ENCODE measurements around the gene LPGAT1.

Gene LPGAT1

DNA sequence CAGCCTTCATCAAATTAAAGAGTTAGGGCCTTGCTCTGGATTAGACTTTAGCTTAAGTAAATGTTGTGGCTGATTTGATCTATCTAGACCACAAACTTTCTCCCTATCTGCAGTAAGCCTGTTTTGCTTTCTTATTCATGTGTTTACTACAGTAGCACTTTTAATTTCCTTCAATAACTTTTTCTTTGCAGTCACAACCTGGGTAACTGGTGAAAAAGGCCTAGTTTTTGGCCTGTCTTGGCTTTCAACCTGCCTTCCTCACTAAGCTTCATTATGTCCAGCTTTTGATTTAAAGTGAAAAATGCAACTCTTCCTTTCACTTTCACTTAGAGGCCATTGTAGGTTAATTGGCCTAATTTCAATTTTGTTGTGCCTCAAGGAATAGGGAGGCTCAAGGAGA, 12.5 kb upstream of the LPGAT1 start:
- H3K9me3 ChIP-seq (ENCODE audit: control insufficient read depth, low read length): no peaks in the 10 kb centered on the region
- H3K36me3 ChIP-seq (ENCODE audit: control insufficient read depth, insufficient read depth, low read length): no peaks in the 10 kb centered on the region
- no peak overlapping the region for H3K4me3 ChIP-seq (ENCODE audit: low read length)
- no peaks in the 10 kb centered on the region for H3K27me3 ChIP-seq (ENCODE audit: control insufficient read depth, insufficient read depth, low read length)
- no peak overlapping the region for H3K9ac ChIP-seq (ENCODE audit: low read length)
- no peaks in the 10 kb centered on the region for H3K4me1 ChIP-seq (ENCODE audit: control insufficient read depth, insufficient read depth, low read length)

DNA sequence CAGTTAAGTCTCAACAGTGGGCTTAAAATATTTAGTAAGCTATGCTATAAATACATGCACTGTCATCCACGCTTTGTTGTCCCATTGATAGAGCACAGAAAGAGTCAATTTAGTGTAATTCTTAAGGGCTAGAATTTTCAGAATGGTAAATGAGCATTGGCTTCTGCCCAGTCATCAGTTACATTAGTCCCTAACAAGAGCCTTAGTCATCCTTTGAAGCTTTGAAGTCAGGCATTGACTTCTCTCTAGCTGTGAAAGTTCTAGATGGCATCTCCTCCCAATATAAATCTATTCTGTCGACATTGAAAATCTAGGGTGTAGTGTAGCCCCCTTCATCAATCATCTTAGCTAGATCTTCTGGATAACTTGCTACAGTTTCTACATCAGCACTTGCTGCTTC, 12.0 kb upstream of the LPGAT1 start:
- H3K9ac ChIP-seq (ENCODE audit: low read length): no peak overlapping the region
- no peaks in the 10 kb centered on the region for H3K9me3 ChIP-seq (ENCODE audit: control insufficient read depth, low read length)
- no peaks in the 10 kb centered on the region for H3K36me3 ChIP-seq (ENCODE audit: control insufficient read depth, insufficient read depth, low read length)
- H3K4me3 ChIP-seq (ENCODE audit: low read length): no peak overlapping the region
- no peaks in the 10 kb centered on the region for H3K4me1 ChIP-seq (ENCODE audit: control insufficient read depth, insufficient read depth, low read length)
- no peaks in the 10 kb centered on the region for H3K27me3 ChIP-seq (ENCODE audit: control insufficient read depth, insufficient read depth, low read length)

DNA sequence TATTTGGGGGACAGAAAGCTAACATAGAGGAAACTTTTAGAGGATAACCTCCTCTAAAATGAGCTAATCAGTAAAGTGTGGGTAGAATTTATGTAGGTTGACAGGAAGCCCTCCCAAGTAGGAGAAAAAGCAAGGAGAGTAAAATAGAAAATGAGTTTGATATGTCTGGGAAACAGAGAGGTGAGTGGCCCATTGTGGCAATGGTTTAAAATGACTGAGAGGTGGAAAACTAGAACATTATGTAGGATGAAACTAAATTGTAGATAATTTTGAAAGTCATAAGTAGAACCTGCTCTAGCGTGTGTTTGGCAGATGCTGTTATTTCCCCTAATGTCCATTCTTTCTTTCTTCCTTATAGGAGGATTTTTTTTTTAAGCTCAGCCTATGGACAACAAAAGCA, 8.5 kb upstream of the LPGAT1 start:
- H3K27me3 ChIP-seq (ENCODE audit: control insufficient read depth, insufficient read depth, low read length): no peaks in the 10 kb centered on the region
- H3K36me3 ChIP-seq (ENCODE audit: control insufficient read depth, insufficient read depth, low read length): no peaks in the 10 kb centered on the region
- no peak overlapping the region for H3K4me3 ChIP-seq (ENCODE audit: low read length)
- H3K4me1 ChIP-seq (ENCODE audit: control insufficient read depth, insufficient read depth, low read length): no peaks in the 10 kb centered on the region
- no peaks in the 10 kb centered on the region for H3K9me3 ChIP-seq (ENCODE audit: control insufficient read depth, low read length)
- no peak overlapping the region for H3K9ac ChIP-seq (ENCODE audit: low read length)

DNA sequence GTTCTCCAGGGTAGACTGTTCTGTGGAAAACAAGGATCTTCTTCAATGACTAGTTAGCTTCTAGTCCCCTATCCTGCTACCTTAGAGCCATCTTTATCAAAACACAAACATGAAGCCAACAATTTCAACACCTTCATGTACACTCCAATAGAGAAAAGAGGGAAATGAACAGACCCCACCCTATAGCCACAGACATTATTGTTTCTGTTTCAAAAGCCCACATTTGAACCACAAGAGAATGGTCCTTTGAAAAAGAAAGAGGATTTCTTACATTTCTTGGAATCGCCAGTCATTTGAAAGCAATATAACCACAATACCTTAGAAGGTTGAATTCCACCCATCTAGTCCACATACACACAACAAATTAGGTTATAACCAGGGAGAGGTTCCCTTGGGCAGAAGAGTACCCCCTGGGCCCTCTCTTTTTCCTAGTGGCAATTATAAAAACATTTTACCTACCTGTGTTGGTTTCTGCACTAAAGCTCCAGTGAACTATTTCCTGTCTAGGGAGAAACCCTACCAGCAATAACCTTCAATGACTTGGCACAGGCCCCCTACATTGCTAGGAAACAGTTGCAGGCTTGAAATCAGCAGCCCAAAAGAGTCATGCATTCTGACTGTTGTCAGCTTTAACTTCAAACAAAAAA, 2.7 kb upstream of the LPGAT1 start:
- H3K9ac ChIP-seq (ENCODE audit: low read length): no peak overlapping the region
- H3K4me1 ChIP-seq (ENCODE audit: control insufficient read depth, insufficient read depth, low read length): no peaks in the 10 kb centered on the region
- H3K27me3 ChIP-seq (ENCODE audit: control insufficient read depth, insufficient read depth, low read length): no peaks in the 10 kb centered on the region
- no peaks in the 10 kb centered on the region for H3K36me3 ChIP-seq (ENCODE audit: control insufficient read depth, insufficient read depth, low read length)
- no peaks in the 10 kb centered on the region for H3K9me3 ChIP-seq (ENCODE audit: control insufficient read depth, low read length)
- H3K4me3 ChIP-seq (ENCODE audit: low read length): no peak overlapping the region

DNA sequence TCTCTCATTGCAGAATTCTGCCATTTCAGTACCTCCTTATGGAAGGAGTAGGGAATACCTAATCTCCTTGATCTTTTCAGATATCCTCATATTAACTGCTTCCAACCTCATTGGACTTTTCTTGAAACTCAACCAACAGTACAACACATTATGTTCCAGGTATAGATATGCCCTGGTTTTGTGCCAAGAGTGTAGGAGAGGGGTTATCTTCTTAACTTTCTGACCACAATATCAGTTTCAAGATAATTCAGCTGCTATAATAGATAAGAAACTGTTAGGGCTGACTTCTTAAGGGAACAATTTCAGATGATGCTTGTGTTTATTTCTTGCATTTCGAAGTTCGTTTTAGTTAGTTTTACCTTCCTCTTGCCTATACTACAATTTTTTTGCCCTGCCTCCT, 2.1 kb upstream of the LPGAT1 start:
- Histone ChIP-seq H3K27me3 (ENCODE audit: control insufficient read depth, insufficient read depth, low read length) (no peaks in the 10 kb centered on the region), H3K4me1 (ENCODE audit: control insufficient read depth, insufficient read depth, low read length) (no peaks in the 10 kb centered on the region), H3K9me3 (ENCODE audit: control insufficient read depth, low read length) (no peaks in the 10 kb centered on the region)

DNA sequence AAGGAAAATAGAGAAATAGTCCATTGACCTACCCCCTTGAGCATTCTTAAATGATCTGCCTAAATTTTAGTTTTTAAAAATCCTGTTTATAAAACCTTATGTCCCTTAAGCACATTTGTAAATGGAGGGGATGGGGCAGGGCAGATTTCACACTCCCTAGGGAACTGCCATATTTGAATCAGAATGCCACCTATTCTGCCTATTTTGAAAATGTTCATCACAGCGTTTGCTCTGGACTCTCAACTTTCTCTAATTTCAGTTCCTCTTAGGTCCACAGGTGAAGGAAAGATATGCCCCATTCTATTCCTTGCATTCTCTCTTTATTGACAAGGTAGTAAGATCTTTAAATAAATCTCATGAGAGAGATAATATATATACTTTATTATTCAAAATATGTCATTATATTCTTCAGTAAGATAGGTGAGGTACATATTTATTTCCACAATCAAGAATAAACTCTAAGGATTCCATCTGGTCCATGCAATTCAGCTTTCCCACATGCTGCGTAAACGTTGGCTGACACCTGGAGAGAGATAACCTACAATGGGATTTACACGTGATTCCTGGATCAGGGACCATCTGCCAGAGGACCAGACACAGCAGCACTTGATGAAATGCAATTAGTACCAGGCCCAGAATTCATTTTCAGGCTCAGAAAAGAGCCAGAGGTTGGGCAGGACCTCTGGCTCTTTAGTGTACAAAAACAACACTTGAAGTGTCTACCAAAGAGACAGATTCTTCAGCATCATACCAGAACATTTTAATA, 1.2 kb upstream of the LPGAT1 start:
- H3K9me3 ChIP-seq (ENCODE audit: control insufficient read depth, low read length): no peaks in the 10 kb centered on the region
- H3K4me3 ChIP-seq (ENCODE audit: low read length): no peak overlapping the region
- no peak overlapping the region for H3K9ac ChIP-seq (ENCODE audit: low read length)
- no peaks in the 10 kb centered on the region for H3K4me1 ChIP-seq (ENCODE audit: control insufficient read depth, insufficient read depth, low read length)
- H3K36me3 ChIP-seq (ENCODE audit: control insufficient read depth, insufficient read depth, low read length): no peaks in the 10 kb centered on the region
- H3K27me3 ChIP-seq (ENCODE audit: control insufficient read depth, insufficient read depth, low read length): no peaks in the 10 kb centered on the region

More for the DNA sequence above, 2.1 kb upstream of the LPGAT1 start:
- Histone ChIP-seq H3K36me3 (ENCODE audit: control insufficient read depth, insufficient read depth, low read length) (no peaks in the 10 kb centered on the region), H3K9ac (ENCODE audit: low read length) (no peak overlapping the region), H3K4me3 (ENCODE audit: low read length) (no peak overlapping the region)

DNA sequence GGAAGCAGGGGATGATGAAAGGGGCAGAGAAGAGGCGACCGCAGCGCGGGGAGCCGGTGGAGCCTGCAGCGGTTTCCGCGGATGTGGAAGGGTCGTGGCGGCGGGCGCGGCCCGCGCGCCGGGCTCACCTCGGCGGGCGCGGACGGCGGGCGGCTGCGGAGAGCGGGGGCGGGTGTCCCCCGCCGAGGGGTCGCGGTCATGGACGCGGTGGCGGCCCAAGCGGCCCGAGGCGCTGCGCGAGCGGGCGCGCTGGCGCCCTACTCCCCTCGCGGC, 572 bp downstream of the LPGAT1 start:
- H3K4me1 ChIP-seq (ENCODE audit: control insufficient read depth, insufficient read depth, low read length): no peaks in the 10 kb centered on the region

DNA sequence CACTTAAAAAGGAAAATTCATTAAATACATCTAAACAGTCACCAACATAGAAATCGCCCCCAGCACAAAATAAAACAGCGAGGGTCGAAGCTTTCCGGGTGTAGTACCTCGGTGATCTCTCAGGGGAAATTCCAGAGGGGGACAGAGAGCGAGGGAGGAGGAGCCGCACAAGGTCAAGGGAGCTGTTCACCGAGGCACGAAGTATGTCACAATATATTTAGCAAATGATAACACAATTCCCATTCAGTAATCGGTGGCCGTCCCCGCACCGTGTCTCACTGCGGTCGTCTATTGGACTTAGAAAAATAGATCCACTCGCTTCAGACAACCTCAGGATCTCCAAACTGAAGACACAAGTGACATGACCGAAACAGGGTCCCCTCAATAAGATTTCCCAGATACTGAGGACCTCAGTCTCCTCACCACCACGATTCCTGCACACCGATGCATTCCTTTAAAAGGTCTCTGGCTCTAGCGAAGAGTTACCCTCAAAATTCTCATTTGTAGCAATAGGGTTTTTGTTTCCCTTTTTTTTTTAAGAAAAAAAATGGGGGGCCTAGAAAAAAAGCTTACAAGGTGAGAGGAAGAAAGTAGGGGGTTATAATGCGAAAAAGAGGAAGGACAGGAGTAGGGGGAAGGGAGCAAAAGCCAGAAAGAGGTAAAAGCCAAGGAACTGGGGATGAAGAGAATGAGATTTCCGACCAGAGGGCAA, 1.1 kb downstream of the LPGAT1 start:
- H3K4me3 ChIP-seq (ENCODE audit: low read length): peak overlapping the region; percentile 12
- no peaks in the 10 kb centered on the region for H3K27me3 ChIP-seq (ENCODE audit: control insufficient read depth, insufficient read depth, low read length)
- H3K36me3 ChIP-seq (ENCODE audit: control insufficient read depth, insufficient read depth, low read length): no peaks in the 10 kb centered on the region
- H3K9me3 ChIP-seq (ENCODE audit: control insufficient read depth, low read length): no peaks in the 10 kb centered on the region
- H3K9ac ChIP-seq (ENCODE audit: low read length): peak overlapping the region; percentile 60
- no peaks in the 10 kb centered on the region for H3K4me1 ChIP-seq (ENCODE audit: control insufficient read depth, insufficient read depth, low read length)

More for the DNA sequence above, 572 bp downstream of the LPGAT1 start:
- Histone ChIP-seq H3K4me3 (ENCODE audit: low read length) (peak overlapping the region; percentile 12), H3K9me3 (ENCODE audit: control insufficient read depth, low read length) (no peaks in the 10 kb centered on the region), H3K27me3 (ENCODE audit: control insufficient read depth, insufficient read depth, low read length) (no peaks in the 10 kb centered on the region), H3K36me3 (ENCODE audit: control insufficient read depth, insufficient read depth, low read length) (no peaks in the 10 kb centered on the region), H3K9ac (ENCODE audit: low read length) (peak overlapping the region; percentile 60)

DNA sequence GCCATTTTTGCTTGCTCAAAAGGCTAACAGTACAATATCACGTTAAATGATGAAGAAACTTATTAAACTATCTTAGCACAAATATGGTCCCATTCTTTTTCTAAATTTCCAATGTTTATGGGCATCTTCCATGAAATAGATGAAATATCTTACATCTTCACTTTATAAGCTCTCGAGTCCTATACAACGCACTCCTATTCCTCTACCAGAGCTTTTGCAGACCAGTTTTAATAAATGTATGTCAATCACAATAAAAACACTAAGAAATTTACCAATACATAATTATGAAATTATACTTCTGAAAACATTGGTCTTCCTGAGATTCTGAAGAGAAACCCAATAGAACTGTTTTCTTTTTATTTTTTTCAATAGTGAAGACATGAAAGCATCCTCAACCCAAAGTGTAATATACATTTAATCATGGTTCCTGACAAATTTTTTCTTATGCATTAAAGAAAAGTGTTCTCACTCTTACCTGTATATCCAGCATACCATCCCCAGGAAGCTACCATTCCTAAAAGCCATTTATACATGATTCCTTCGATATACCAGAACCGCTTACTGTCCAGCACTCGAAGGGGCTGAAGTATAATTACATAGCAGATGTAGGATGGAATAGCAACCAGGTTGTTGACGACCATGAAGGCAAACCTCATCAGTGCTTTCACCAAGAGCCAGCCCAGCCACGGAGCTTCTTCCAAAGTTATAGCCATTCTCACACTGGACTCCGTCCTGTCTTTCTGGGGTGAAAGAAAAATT, 1.8 kb downstream of the LPGAT1 start:
- H3K9ac ChIP-seq (ENCODE audit: low read length): no peak overlapping the region
- H3K4me3 ChIP-seq (ENCODE audit: low read length): no peak overlapping the region
- no peaks in the 10 kb centered on the region for H3K36me3 ChIP-seq (ENCODE audit: control insufficient read depth, insufficient read depth, low read length)
- no peaks in the 10 kb centered on the region for H3K27me3 ChIP-seq (ENCODE audit: control insufficient read depth, insufficient read depth, low read length)
- no peaks in the 10 kb centered on the region for H3K9me3 ChIP-seq (ENCODE audit: control insufficient read depth, low read length)
- H3K4me1 ChIP-seq (ENCODE audit: control insufficient read depth, insufficient read depth, low read length): no peaks in the 10 kb centered on the region

DNA sequence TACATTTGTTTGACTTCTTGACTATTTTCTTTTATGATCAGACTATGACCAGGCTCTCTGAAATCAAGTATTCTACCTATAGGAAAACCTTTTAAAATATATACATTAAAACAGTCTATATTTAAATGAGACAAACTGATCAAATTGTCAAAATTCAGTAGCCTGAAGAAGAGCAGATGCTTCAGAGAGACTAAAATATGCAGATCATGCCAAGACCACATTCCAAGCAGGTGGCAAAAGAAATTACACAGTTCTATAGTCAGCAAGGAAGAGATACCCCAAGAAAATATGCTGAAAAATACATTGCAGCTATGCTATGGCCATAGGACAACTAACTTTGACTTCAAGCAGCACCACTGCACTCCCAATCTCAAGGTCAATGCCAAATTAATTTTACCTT, 3.5 kb downstream of the LPGAT1 start:
- Histone ChIP-seq H3K4me1 (ENCODE audit: control insufficient read depth, insufficient read depth, low read length) (peaks cover 4% of the 10 kb centered on the region), H3K36me3 (ENCODE audit: control insufficient read depth, insufficient read depth, low read length) (no peaks in the 10 kb centered on the region), H3K9ac (ENCODE audit: low read length) (no peak overlapping the region), H3K9me3 (ENCODE audit: control insufficient read depth, low read length) (no peaks in the 10 kb centered on the region), H3K4me3 (ENCODE audit: low read length) (no peak overlapping the region), H3K27me3 (ENCODE audit: control insufficient read depth, insufficient read depth, low read length) (no peaks in the 10 kb centered on the region)

DNA sequence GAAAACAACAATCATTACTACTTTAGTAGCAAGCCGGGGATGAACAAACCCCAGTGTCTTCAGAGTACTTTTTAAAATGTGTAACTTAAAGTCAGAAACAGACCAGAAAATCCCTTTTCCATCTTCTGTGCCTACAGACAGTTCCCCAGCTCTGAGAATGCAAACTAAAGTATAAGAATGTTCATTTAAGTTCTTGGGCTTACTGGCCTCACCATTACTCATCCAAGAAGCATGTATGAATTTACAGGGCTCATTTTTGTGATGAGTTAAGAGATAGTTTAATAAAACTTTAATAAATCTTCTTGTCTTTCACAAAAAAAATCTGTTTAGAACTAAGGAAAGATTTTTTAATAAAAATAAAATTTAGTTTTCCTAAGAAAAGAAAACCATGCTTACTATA, 4.6 kb downstream of the LPGAT1 start:
- no peaks in the 10 kb centered on the region for H3K36me3 ChIP-seq (ENCODE audit: control insufficient read depth, insufficient read depth, low read length)
- no peak overlapping the region for H3K4me3 ChIP-seq (ENCODE audit: low read length)

More for the DNA sequence above, 4.6 kb downstream of the LPGAT1 start:
- Histone ChIP-seq H3K27me3 (ENCODE audit: control insufficient read depth, insufficient read depth, low read length) (no peaks in the 10 kb centered on the region), H3K4me1 (ENCODE audit: control insufficient read depth, insufficient read depth, low read length) (peaks cover 4% of the 10 kb centered on the region), H3K9me3 (ENCODE audit: control insufficient read depth, low read length) (no peaks in the 10 kb centered on the region), H3K9ac (ENCODE audit: low read length) (no peak overlapping the region)

Measured in mucosa of stomach (tissue), 1 donor.